ENCODE data around the gene CACNA1D.
A peak's percentile ranks its signal among the peaks of the same experiment; 100 is the strongest.

- TF ChIP-seq POLR2A (IDR thresholded peaks at IDR 0.05; ENCODE audit: low read depth) (no peak), EP300 (IDR thresholded peaks at IDR 0.05) (no peak), CTCF (IDR thresholded peaks at IDR 0.05) (no peak), POLR2AphosphoS5 (IDR thresholded peaks at IDR 0.05) (peak; percentile 20 to 34)
Observed at GRCh38 chr3:53525765-53526703, 31.6 kb downstream of the CACNA1D start.

Measured in esophagus muscularis mucosa (tissue), 4 donors.